H1 (cell line): ENCODE data around the gene MARCHF10. TPM values are rescaled to one million over a fixed set of nuclear protein-coding genes. Genes with fewer than 3 reads are reported as not detected.

Experiments used
- CTCF ChIA-PET: fragments of 300-600 bp; sonication (Branson Sonifier 250); formaldehyde crosslinking; loops from one replicate; lab custom pipeline; 2021; ENCODE audit not compliant: partially characterized antibody; lab: Charles Lee
- POLR2A ChIA-PET: fragments of 300-600 bp; sonication (Branson Sonifier 250); formaldehyde crosslinking; loops from one replicate; lab custom pipeline; 2021; ENCODE audit warnings: inconsistent platforms; ENCODE audit not compliant: partially characterized antibody; lab: Charles Lee
- DNase-seq, 2 experiments: peaks; one replicate each; pipeline versions ENCODE4 v3.0.0 to v3.0.0-alpha.2; 2010 to 2022; ENCODE audit warnings: low spot score in 2 of 2, low read depth in 1 of 2, mixed read lengths in 1 of 2
- FAIRE-seq: peaks from 2 replicates; lab custom pipeline; 2011; peaks lifted over from hg19 to GRCh38; lab: Jason Lieb, UNC
- H2AFZ ChIP-seq: 2 replicates; pipeline ENCODE4 v1.8.1; 2012; ENCODE audit warnings: low read length, inconsistent platforms
- H2AK5ac ChIP-seq: 2 replicates; pipeline ENCODE4 v1.6.1; 2013; ENCODE audit warnings: low read depth, low read length
- H2BK120ac ChIP-seq: replicated peaks from 2 replicates; pipeline ENCODE3; 2013; ENCODE audit warnings: low read depth, low read length, inconsistent platforms
- H2BK12ac ChIP-seq: 2 replicates; pipeline ENCODE4 v1.6.1; 2013; ENCODE audit warnings: low read depth, low read length
- H2BK15ac ChIP-seq: 2 replicates; pipeline ENCODE4 v1.6.1; 2013; ENCODE audit warnings: low read length
- H2BK20ac ChIP-seq: 2 replicates; pipeline ENCODE4 v1.6.1; 2013; ENCODE audit warnings: low read length
- H2BK5ac ChIP-seq: 2 replicates; pipeline ENCODE4 v1.6.1; 2013; ENCODE audit warnings: low read depth, low read length
- H3K14ac ChIP-seq: 2 replicates; pipeline ENCODE4 v1.6.1; 2013; ENCODE audit warnings: inconsistent platforms; ENCODE audit not compliant: insufficient read length
- H3K18ac ChIP-seq: 2 replicates; pipeline ENCODE4 v1.6.1; 2013; ENCODE audit warnings: low read length; ENCODE audit errors: extremely low read depth
- H3K23ac ChIP-seq: 2 replicates; pipeline ENCODE4 v1.6.1; 2013; ENCODE audit warnings: inconsistent platforms; ENCODE audit not compliant: insufficient read length
- H3K23me2 ChIP-seq: 2 replicates; pipeline ENCODE4 v1.6.1; 2013; ENCODE audit warnings: low read depth, low read length
- H3K27ac ChIP-seq: 2 replicates; pipeline ENCODE4 v1.6.1; 2011; ENCODE audit warnings: low read depth, low read length, inconsistent platforms
- H3K27me3 ChIP-seq, 4 experiments: replicated peaks in 1 of 4; 1 replicate in 1 of 4; 2 replicates in 3 of 4; pipeline versions ENCODE4 v1.6.1 to v1.8.1; 2011 to 2013; ENCODE audit warnings: low read length in 3 of 4, mild to moderate bottlenecking in 3 of 4, inconsistent platforms in 2 of 4, mixed read lengths in 2 of 4, moderate library complexity in 1 of 4; ENCODE audit not compliant: control insufficient read depth in 3 of 4, insufficient read depth in 3 of 4; ENCODE audit errors: extremely low read depth in 1 of 4
- H3K36me3 ChIP-seq, 4 experiments: 2 replicates each; pipeline versions ENCODE4 v1.6.1 to v1.8.1; 2011 to 2013; ENCODE audit warnings: mild to moderate bottlenecking in 4 of 4, low read length in 3 of 4, moderate library complexity in 2 of 4, control low read depth in 1 of 4, inconsistent platforms in 1 of 4; ENCODE audit not compliant: insufficient read depth in 4 of 4, control insufficient read depth in 2 of 4
- H3K4ac ChIP-seq: replicated peaks from 2 replicates; pipeline ENCODE3; 2013; ENCODE audit warnings: low read length, low read depth, mixed read lengths, inconsistent platforms; ENCODE audit not compliant: insufficient read length
- H3K4me1 ChIP-seq, 4 experiments: replicated peaks in 1 of 4; 1 replicate in 1 of 4; 2 replicates in 3 of 4; pipeline versions ENCODE4 v1.6.1 to v1.8.1; 2011 to 2013; ENCODE audit warnings: low read length in 3 of 4, inconsistent platforms in 2 of 4, mixed read lengths in 1 of 4; ENCODE audit not compliant: insufficient read depth in 4 of 4, control insufficient read depth in 3 of 4
- H3K4me2 ChIP-seq, 2 experiments: 2 replicates each; pipeline versions ENCODE4 v1.6.1 to v1.8.1; 2011 to 2013; ENCODE audit warnings: low read depth in 2 of 2, low read length in 2 of 2, control low read depth in 1 of 2, inconsistent platforms in 1 of 2, mild to moderate bottlenecking in 1 of 2; ENCODE audit not compliant: insufficient read depth in 1 of 2
- H3K4me3 ChIP-seq, 4 experiments: fragments of 200-600, 300-600 bp in 1 of 4; sonication (generic), shearing (Covaris generic), sonication (Bioruptor Twin) in 1 of 4; 2 replicates each; pipeline versions ENCODE4 v1.5.1 to v1.8.1; 2011 to 2016; ENCODE audit warnings: low read length in 4 of 4, low read depth in 3 of 4, control low read depth in 2 of 4, inconsistent platforms in 2 of 4, mild to moderate bottlenecking in 2 of 4, mixed read lengths in 1 of 4, moderate library complexity in 1 of 4; ENCODE audit not compliant: insufficient read depth in 2 of 4; ENCODE audit errors: extremely low read depth in 1 of 4
- H3K56ac ChIP-seq: replicated peaks from 2 replicates; pipeline ENCODE3; 2013; ENCODE audit warnings: low read depth, mild to moderate bottlenecking, mixed read lengths, low read length, inconsistent platforms; ENCODE audit not compliant: insufficient read length
- H3K79me1 ChIP-seq: 2 replicates; pipeline ENCODE4 v1.6.1; 2013; ENCODE audit warnings: low read depth, low read length, control low read depth
- H3K79me2 ChIP-seq, 2 experiments: 2 replicates each; pipeline versions ENCODE4 v1.6.1 to v1.8.1; 2012 to 2013; ENCODE audit warnings: low read length in 2 of 2, mild to moderate bottlenecking in 2 of 2, inconsistent platforms in 1 of 2; ENCODE audit not compliant: insufficient read depth in 2 of 2, control insufficient read depth in 1 of 2
- H3K9ac ChIP-seq, 4 experiments: replicated peaks in 1 of 4; 1 replicate in 1 of 4; 2 replicates in 3 of 4; pipeline versions ENCODE4 v1.6.1 to v1.8.1; 2011 to 2013; ENCODE audit warnings: low read depth in 3 of 4, low read length in 3 of 4, control low read depth in 2 of 4, mild to moderate bottlenecking in 2 of 4, moderate library complexity in 2 of 4, inconsistent platforms in 1 of 4; ENCODE audit errors: extremely low read depth in 1 of 4
- H3K9me3 ChIP-seq, 2 experiments: 2 replicates each; pipeline versions ENCODE4 v1.6.1 to v1.8.1; 2012 to 2013; ENCODE audit warnings: mild to moderate bottlenecking in 2 of 2, moderate library complexity in 2 of 2, control low read depth in 1 of 2, inconsistent platforms in 1 of 2, low read depth in 1 of 2, low read length in 1 of 2, mixed read lengths in 1 of 2; ENCODE audit not compliant: insufficient read depth in 2 of 2
- H4K20me1 ChIP-seq, 2 experiments: replicated peaks in 1 of 2; 2 replicates each; pipeline versions ENCODE3 to v1.8.1; 2011 to 2013; ENCODE audit warnings: inconsistent platforms in 2 of 2, low read length in 2 of 2, mild to moderate bottlenecking in 1 of 2; ENCODE audit not compliant: insufficient read depth in 2 of 2, control insufficient read depth in 1 of 2
- H4K5ac ChIP-seq: 2 replicates; pipeline ENCODE4 v1.6.1; 2013; ENCODE audit warnings: low read length, low read depth, mixed read lengths, inconsistent platforms; ENCODE audit not compliant: insufficient read length
- H4K8ac ChIP-seq: 2 replicates; pipeline ENCODE4 v1.8.0; 2013; ENCODE audit warnings: mild to moderate bottlenecking, moderate library complexity, low read length, inconsistent platforms; ENCODE audit not compliant: insufficient read depth; ENCODE audit errors: extremely low read depth
- H4K91ac ChIP-seq: replicated peaks from 2 replicates; pipeline ENCODE3; 2013; ENCODE audit warnings: low read length, mixed read lengths, inconsistent platforms; ENCODE audit not compliant: insufficient read length
- NRF1 ChIP-seq: IDR thresholded peaks from 2 replicates; pipeline ENCODE4 v1.6.1; 2011; ENCODE audit warnings: mild to moderate bottlenecking, low read depth, low read length, improper control_type of control experiment
- ZNF274 ChIP-seq: IDR thresholded peaks from 2 replicates; pipeline ENCODE4 v1.7.0; 2012; ENCODE audit warnings: low read length, borderline replicate concordance; ENCODE audit errors: extremely low read depth
- WGBS, 2 experiments: shearing (Covaris generic) in 1 of 2; methylation state at CpG; one replicate each; pipeline versions ENCODE4 v1.1.6 to v1.1.7; 2013 to 2015; ENCODE audit warnings: low lambda C conversion rate in 2 of 2, mixed read lengths in 2 of 2, inconsistent platforms in 1 of 2, low coverage in 1 of 2, missing lambda C conversion rate in 1 of 2; ENCODE audit not compliant: insufficient replicate concordance in 2 of 2, insufficient coverage in 1 of 2, insufficient read length in 1 of 2; ENCODE audit errors: extremely low coverage in 1 of 2, missing lambda C conversion rate in 1 of 2; 5-methylcytosine and 5-hydroxymethylcytosine counted together
- polyA plus RNA-seq, 7 experiments: library from polyadenylated mRNA; depleted of rRNA in 3 of 7; stranded (reverse) in 5 of 7; unstranded in 2 of 7; fragments of >200 nt in 5 of 7; fragments of 200-250 nt in 2 of 7; gene quantifications; 1 replicate in 5 of 7; 2 replicates in 1 of 7; 4 replicates in 1 of 7; pipeline versions ENCODE4 v1.2.1 to v1.2.3, GENCODE V29; 2011 to 2013; ENCODE audit warnings: missing spikeins in 2 of 7, mixed read lengths in 2 of 7
- total RNA-seq: library from RNA; stranded (reverse); fragmentation: NEBNext Ultra II Directional; extraction: Animal tissue kit (Norgen Biotek cat#: 25700); gene quantifications from 2 replicates; pipeline ENCODE4 v1.2.1, GENCODE V29; 2021

The MARCHF10 gene
- total and polyA plus RNA-seq, 2 of the 8 experiments (the other 6 are each of a cell fraction or from before 2014, with no cell fraction given), result 0.48 to 0.73 TPM

DNA sequence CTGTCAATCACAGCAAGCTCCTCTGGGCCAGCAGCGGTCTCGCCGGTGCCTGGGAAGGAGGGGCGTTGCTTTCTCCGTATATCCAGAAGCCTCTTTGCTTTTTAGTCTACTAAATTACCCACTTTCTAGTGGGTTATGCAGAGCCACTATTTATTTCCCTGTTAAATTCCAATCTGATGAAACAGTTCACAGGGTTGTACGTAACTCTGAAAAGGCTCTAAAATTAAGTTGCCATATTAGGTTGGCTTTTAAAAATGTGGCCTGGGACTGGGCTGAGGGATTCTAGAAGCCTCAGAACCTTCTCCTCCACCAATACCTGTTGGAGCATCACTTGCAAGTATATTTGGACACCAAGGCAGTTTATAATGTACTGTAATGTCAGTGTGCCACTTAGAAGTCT lies 27.2 kb downstream of the MARCHF10 start:
- no peaks in the 10 kb centered on the region for H4K20me1 ChIP-seq
- H3K56ac ChIP-seq, result no peak overlapping the region
- no peak overlapping the region for H3K18ac ChIP-seq
- no peak overlapping the region for H4K5ac ChIP-seq
- no peak overlapping the region for H4K91ac ChIP-seq
- no peak for FAIRE-seq
- no peak for TF ChIP-seq NRF1
- no peak for TF ChIP-seq ZNF274
- TF ChIP-seq, all 59 proteins: peak for 0
- peaks cover 0 to 3% (median 0%) of the 10 kb centered on the region in 4 experiments; a peak in 2 of 7 replicates for H3K4me1 ChIP-seq
- no peak overlapping the region for H4K8ac ChIP-seq
- H3K79me1 ChIP-seq, result no peaks in the 10 kb centered on the region
- no peak overlapping the region for H2BK20ac ChIP-seq
- H3K23ac ChIP-seq, result no peak overlapping the region
- H3K36me3 ChIP-seq, result no peaks in the 10 kb centered on the region
- DNase-seq, result no peak
- 0 out of 2 replicates have a peak, but pooled peaks cover 2% of the 10 kb centered on the region for H3K23me2 ChIP-seq
- POLR2A ChIA-PET, result interaction anchor here (0.5 kb wide), 1 partner anchor 50 kb away, joined by 4 read pairs; no protein-coding TSS in a partner anchor
- no peak overlapping the region for H3K27ac ChIP-seq
- H3K4me3 ChIP-seq, result no peak overlapping the region
- H3K14ac ChIP-seq, result no peak overlapping the region
- no peak overlapping the region for H3K9ac ChIP-seq
- H2BK120ac ChIP-seq, result no peak overlapping the region
- WGBS, 2 experiments, result 97% methylated on average over 6 of the region's 6 CpGs; no CpG with 5 or more reads in 1 of the 2 experiments
- CTCF ChIA-PET, result interaction anchor here (3.2 kb wide), 1 partner anchor 19 kb away, joined by 9 read pairs; no protein-coding TSS in a partner anchor
- no peaks in the 10 kb centered on the region for H3K9me3 ChIP-seq
- H2BK5ac ChIP-seq, result no peak overlapping the region
- no peaks in the 10 kb centered on the region for H3K27me3 ChIP-seq
- no peak overlapping the region for H2BK15ac ChIP-seq
- no peak overlapping the region for H3K4ac ChIP-seq
- no peak overlapping the region for H2BK12ac ChIP-seq
- no peaks in the 10 kb centered on the region for H3K79me2 ChIP-seq
- no peak overlapping the region for H2AFZ ChIP-seq
- no peak overlapping the region for H2AK5ac ChIP-seq
- no peak overlapping the region for H3K4me2 ChIP-seq
